OCI-LY1 (cell line): Measurements from ENCODE around the gene PKNOX1.

ENCODE experiments used
- EZH2 ChIP-seq: fragments of 200-600 bp; sonication (generic), shearing (Covaris generic); IDR thresholded peaks from 2 replicates; pipeline ENCODE4 v1.8.0; 2017; ENCODE audit warnings: borderline replicate concordance, mixed run types, mild to moderate bottlenecking, antibody characterized with exemption, low read length, moderate library complexity, mixed read lengths
- TF ChIP-seq, protein P1 (sequence below): fragments of 200-600 bp; sonication (generic), shearing (Covaris generic); IDR thresholded peaks from 2 replicates; pipeline ENCODE4 v1.5.1; 2017; ENCODE audit warnings: mild to moderate bottlenecking, antibody characterized with exemption, low read length, moderate library complexity, mixed read lengths

DNA sequence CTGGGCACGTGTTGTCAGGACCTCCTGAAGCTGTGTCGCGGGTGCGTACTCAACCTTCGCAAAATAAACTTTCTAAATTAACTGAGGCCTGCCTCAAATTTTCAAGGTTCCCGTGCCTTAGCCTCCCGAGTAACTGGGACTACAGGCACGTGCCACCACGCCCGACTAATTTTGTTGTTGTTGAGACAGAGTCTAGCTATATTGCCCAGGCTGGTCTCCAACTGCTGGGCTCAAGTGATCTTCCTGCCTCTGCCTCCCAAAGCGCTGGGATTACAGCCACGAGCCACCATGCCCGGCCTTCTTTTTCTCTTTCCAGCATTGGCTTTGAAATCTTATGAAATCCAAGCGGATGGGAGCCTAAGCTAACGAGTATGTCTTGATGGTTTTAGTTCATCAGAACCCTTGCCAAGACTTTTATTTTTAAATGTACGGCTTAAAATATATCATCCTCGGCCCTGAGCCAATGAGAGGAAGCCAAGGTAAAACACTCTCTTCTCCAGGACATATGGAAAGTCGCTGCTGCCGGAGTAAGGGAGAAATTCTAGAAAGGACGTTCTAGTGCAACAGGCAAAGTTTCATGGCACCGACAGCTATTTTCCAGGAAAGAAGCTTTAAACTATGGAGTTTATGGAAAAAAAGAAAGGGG, 36.3 kb upstream of the PKNOX1 start:
- TF ChIP-seq, protein P1, sequence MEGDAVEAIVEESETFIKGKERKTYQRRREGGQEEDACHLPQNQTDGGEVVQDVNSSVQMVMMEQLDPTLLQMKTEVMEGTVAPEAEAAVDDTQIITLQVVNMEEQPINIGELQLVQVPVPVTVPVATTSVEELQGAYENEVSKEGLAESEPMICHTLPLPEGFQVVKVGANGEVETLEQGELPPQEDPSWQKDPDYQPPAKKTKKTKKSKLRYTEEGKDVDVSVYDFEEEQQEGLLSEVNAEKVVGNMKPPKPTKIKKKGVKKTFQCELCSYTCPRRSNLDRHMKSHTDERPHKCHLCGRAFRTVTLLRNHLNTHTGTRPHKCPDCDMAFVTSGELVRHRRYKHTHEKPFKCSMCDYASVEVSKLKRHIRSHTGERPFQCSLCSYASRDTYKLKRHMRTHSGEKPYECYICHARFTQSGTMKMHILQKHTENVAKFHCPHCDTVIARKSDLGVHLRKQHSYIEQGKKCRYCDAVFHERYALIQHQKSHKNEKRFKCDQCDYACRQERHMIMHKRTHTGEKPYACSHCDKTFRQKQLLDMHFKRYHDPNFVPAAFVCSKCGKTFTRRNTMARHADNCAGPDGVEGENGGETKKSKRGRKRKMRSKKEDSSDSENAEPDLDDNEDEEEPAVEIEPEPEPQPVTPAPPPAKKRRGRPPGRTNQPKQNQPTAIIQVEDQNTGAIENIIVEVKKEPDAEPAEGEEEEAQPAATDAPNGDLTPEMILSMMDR, result no peak
- TF ChIP-seq EZH2, result no peak
